K562 (cell line): ENCODE results near the gene NCBP2. TPM values are rescaled to one million over a fixed set of nuclear protein-coding genes. Genes with fewer than 3 reads are reported as not detected.

Experiments
- ATAC-seq: fragments of 200-7000 bp; cut with Tn5 transposase; 3 replicates; pipeline ENCODE4 v1.9.1; 2020; ENCODE audit warnings: moderate library complexity
- BruUV-seq: library from RNA; stranded (reverse); fragments of 400-500 nt; replicated peaks from 2 replicates; lab custom pipeline; 2021; lab: Mats Ljungman, UMichigan
- CTCF ChIA-PET: fragments of 300-600 bp; formaldehyde crosslinking; extraction: SDS; loops from one replicate; lab custom pipeline; 2021; ENCODE audit warnings: low intra/inter-chr PET ratio; lab: Yijun Ruan, JAX
- POLR2A ChIA-PET: fragments of 300-600, 350-650 bp; sonication (Branson Sonifier 250); formaldehyde crosslinking; extraction: SDS; loops from one replicate; lab custom pipeline; 2021; ENCODE audit warnings: antibody characterized with exemption, inconsistent platforms; lab: Yijun Ruan, JAX
- DNase-seq, 4 experiments: peaks; one replicate each; pipeline versions ENCODE4 v3.0.0 to v3.0.0-alpha.2; 2011 to 2018; ENCODE audit warnings: low spot score in 3 of 4, mixed read lengths in 3 of 4; ENCODE audit errors: extremely low read depth in 1 of 4
- FAIRE-seq: peaks from 2 replicates; lab custom pipeline; 2011; peaks lifted over from hg19 to GRCh38; lab: Jason Lieb, UNC
- H2AFZ ChIP-seq: 2 replicates; pipeline ENCODE4 v1.6.0; 2011; ENCODE audit warnings: low read depth, low read length, control low read depth, inconsistent platforms
- H3K27ac ChIP-seq: fragments of 200-600 bp; 3 replicates; pipeline ENCODE4 v1.8.0; 2011; ENCODE audit warnings: low read depth, mild to moderate bottlenecking, control low read depth, inconsistent platforms, low read length, moderate library complexity, mixed read lengths; ENCODE audit errors: extremely low read depth
- H3K27me3 ChIP-seq, 2 experiments: fragments of 300-600 bp in 1 of 2; 2 replicates in 1 of 2; 3 replicates in 1 of 2; pipeline versions ENCODE4 v1.6.0 to v1.8.0; 2011; ENCODE audit warnings: inconsistent platforms in 2 of 2, low read length in 2 of 2, mild to moderate bottlenecking in 1 of 2, mixed read lengths in 1 of 2, moderate library complexity in 1 of 2; ENCODE audit not compliant: control insufficient read depth in 2 of 2, insufficient read depth in 2 of 2
- H3K36me3 ChIP-seq: fragments of 300-600 bp; 3 replicates; pipeline ENCODE4 v1.8.0; 2011; ENCODE audit warnings: mild to moderate bottlenecking, low read length, inconsistent platforms; ENCODE audit not compliant: control insufficient read depth, insufficient read depth
- H3K4me1 ChIP-seq, 2 experiments: fragments of 200-600 bp in 1 of 2; replicated peaks in 1 of 2; 2 replicates in 1 of 2; 3 replicates in 1 of 2; pipeline versions ENCODE4 v1.5.1 to v1.8.0; 2011; ENCODE audit warnings: inconsistent platforms in 2 of 2, low read length in 2 of 2, mild to moderate bottlenecking in 1 of 2, mixed read lengths in 1 of 2, moderate library complexity in 1 of 2; ENCODE audit not compliant: control insufficient read depth in 2 of 2, insufficient read depth in 2 of 2
- H3K4me2 ChIP-seq: 2 replicates; pipeline ENCODE4 v1.6.1; 2011; ENCODE audit warnings: low read length, control low read depth, inconsistent platforms, mixed read lengths; ENCODE audit not compliant: insufficient read depth
- H3K4me3 ChIP-seq: fragments of 200-600 bp; sonication (generic), shearing (Covaris generic); 2 replicates; pipeline ENCODE4 v1.5.1; 2016; ENCODE audit warnings: control low read depth, inconsistent platforms
- H3K79me2 ChIP-seq: fragments of 200-600 bp; 3 replicates; pipeline ENCODE4 v1.8.0; 2011; ENCODE audit warnings: low read length, inconsistent platforms; ENCODE audit not compliant: control insufficient read depth, insufficient read depth
- H3K9ac ChIP-seq, 2 experiments: 2 replicates each; pipeline versions ENCODE4 v1.6.0 to v1.6.1; 2011; ENCODE audit warnings: low read depth in 2 of 2, low read length in 2 of 2, control low read depth in 1 of 2, inconsistent platforms in 1 of 2, mild to moderate bottlenecking in 1 of 2, mixed read lengths in 1 of 2; ENCODE audit not compliant: insufficient read depth in 1 of 2
- H3K9me1 ChIP-seq: one replicate; pipeline ENCODE4 v1.6.0; 2011; ENCODE audit warnings: inconsistent platforms, mild to moderate bottlenecking, low read length, moderate library complexity; ENCODE audit not compliant: control insufficient read depth, insufficient read depth
- H3K9me3 ChIP-seq: replicated peaks from 2 replicates; pipeline ENCODE4 v1.5.1; 2011; ENCODE audit warnings: low read depth, low read length, inconsistent platforms; ENCODE audit not compliant: control insufficient read depth, insufficient read depth
- H4K20me1 ChIP-seq: replicated peaks from 2 replicates; pipeline ENCODE4 v1.6.1; 2011; ENCODE audit warnings: low read length, inconsistent platforms, mixed read lengths; ENCODE audit not compliant: control insufficient read depth, insufficient read depth
- PHF8 ChIP-seq: fragments of 200-600 bp; sonication (generic); IDR thresholded peaks from 2 replicates; pipeline ENCODE4 v1.6.1; 2012; ENCODE audit warnings: mixed run types, mild to moderate bottlenecking, inconsistent platforms, low read length, moderate library complexity, borderline replicate concordance
- STAT6 ChIP-seq: sonication (generic); formaldehyde crosslinking; IDR thresholded peaks from 2 replicates; pipeline ENCODE4 v1.8.1; 2023; ENCODE audit warnings: mild to moderate bottlenecking, missing genetic modification reagents
- ZNF280A ChIP-seq: fragments of 450-650 bp; IDR thresholded peaks from 2 replicates; pipeline ENCODE4 v1.6.1; 2018; ENCODE audit warnings: mild to moderate bottlenecking, low read depth; ENCODE audit not compliant: partially characterized antibody
- WGBS: fragments of 100-300 bp; shearing (Covaris generic); methylation state at CpG from one replicate; pipeline ENCODE4 v1.1.6; 2016; ENCODE audit warnings: low coverage, mixed read lengths; ENCODE audit not compliant: insufficient coverage; ENCODE audit errors: missing lambda C conversion rate; 5-methylcytosine and 5-hydroxymethylcytosine counted together
- in situ Hi-C: fragments of 300-500 bp; cut with MboI; formaldehyde crosslinking; loops from 4 replicates; pipeline ENCODE4 v1.15.0; 2018; ENCODE audit warnings: inconsistent platforms, mixed read lengths
- intact Hi-C: fragments of 100-400 bp; cut with micrococcal nuclease; formaldehyde crosslinking; loops from 2 replicates; pipeline ENCODE4 v1.14.2; 2022
- polyA plus RNA-seq, 8 experiments: library from polyadenylated mRNA; depleted of rRNA in 4 of 8; stranded (reverse) in 5 of 8; unstranded in 3 of 8; fragments of >200 nt; fragmentation: Nextera tagmentation in 2 of 8; fragmentation: Illumina TruSeq in 1 of 8; extraction: Ambion mirVana in 2 of 8; extraction: Trizol in 1 of 8; gene quantifications; 2 replicates each; pipeline versions ENCODE4 v1.2.1 to v1.2.3, GENCODE V29; 2011 to 2014; ENCODE audit warnings: inconsistent platforms in 1 of 8, missing spikeins in 1 of 8
- total RNA-seq, 7 experiments: library from RNA; depleted of rRNA in 6 of 7; stranded (reverse); fragments of >200 nt in 6 of 7; fragmentation: Illumina TruSeq in 2 of 7; extraction: Trizol in 2 of 7; gene quantifications; 2 replicates each; pipeline versions ENCODE4 v1.2.1 to v1.2.3, GENCODE V29; 2011 to 2021; ENCODE audit warnings: low replicate concordance in 1 of 7

NCBP2 gene
- total and polyA plus RNA-seq, 9 of the 15 experiments (the other 6 are each of a cell fraction or from before 2014, with no cell fraction given), result 56.4 to 102 (median 82.3) TPM

- BruUV-seq, result no TSS peak
- H2AFZ ChIP-seq, result no peak overlapping the region
- no peaks in the 10 kb centered on the region for H3K4me1 ChIP-seq
- no peak for DNase-seq
- no peaks in the 10 kb centered on the region; the same call in 1 of the 2 replicates for H3K9me3 ChIP-seq
- in situ Hi-C loops, result no loop called here
- H3K27ac ChIP-seq, result no peak overlapping the region
- H4K20me1 ChIP-seq, result no peaks in the 10 kb centered on the region
- H3K9ac ChIP-seq, result no peak overlapping the region
- ChIA-PET POLR2A (no interaction called here), CTCF (no interaction called here)
- H3K4me2 ChIP-seq, result no peak overlapping the region
- WGBS, result 68% methylated on average over 2 of the region's 2 CpGs
- no peaks in the 10 kb centered on the region for H3K27me3 ChIP-seq
- no peak for TF ChIP-seq STAT6 (CRISPR knock-in tag)
- H3K9me1 ChIP-seq, result no peaks in the 10 kb centered on the region
- FAIRE-seq, result no peak
- H3K36me3 ChIP-seq, result peaks cover 59% of the 10 kb centered on the region
- no peak for ATAC-seq
- H3K79me2 ChIP-seq, result no peaks in the 10 kb centered on the region; the same call in 2 of the 3 replicates
- no peak overlapping the region for H3K4me3 ChIP-seq
- intact Hi-C loops, result no loop called here
Measured at GRCh38 chr3:196918968-196919367, 23.4 kb downstream of the NCBP2 start.

- intact Hi-C loops (no loop called here), in situ Hi-C loops (no loop called here)
- Histone ChIP-seq H3K9me3 (no peaks in the 10 kb centered on the region; the same call in 1 of the 2 replicates), H3K4me1 (no peaks in the 10 kb centered on the region), H2AFZ (no peak overlapping the region), H4K20me1 (no peaks in the 10 kb centered on the region), H3K4me2 (no peak overlapping the region), H3K4me3 (no peak overlapping the region), H3K27ac (no peak overlapping the region), H3K27me3 (no peaks in the 10 kb centered on the region), H3K36me3 (peaks cover 43% of the 10 kb centered on the region), H3K9me1 (no peaks in the 10 kb centered on the region), H3K79me2 (no peaks in the 10 kb centered on the region; the same call in 2 of the 3 replicates), H3K9ac (no peak overlapping the region)
- WGBS, result 100% methylated on average over 3 of the region's 3 CpGs
- ChIA-PET POLR2A (no interaction called here), CTCF (no interaction called here)
- TF ChIP-seq PHF8 (no peak), ZNF280A (peak; percentile 36)
- FAIRE-seq, result no peak
- no TSS peak for BruUV-seq
- DNase-seq, result no peak
- ATAC-seq, result no peak
Measured at GRCh38 chr3:196916995-196917394, 25.3 kb downstream of the NCBP2 start.
